Effector memory CD8-positive, alpha-beta T cell (primary cell): ENCODE results near the gene MAP3K5.

ENCODE experiments used
- ATAC-seq: fragments of 150-1000 bp; cut with Tn5 transposase; replicated peaks from 2 replicates; pipeline ENCODE4 v1.10.0; 2021; ENCODE audit warnings: mild to moderate bottlenecking, moderate library complexity
- DNase-seq, 3 experiments: peaks; one replicate each; pipeline ENCODE4 v3.0.0; 2021
- H3K27ac Mint-ChIP-seq, 2 donors: one replicate each; pipeline ENCODE4 v1.8.0; 2022; ENCODE audit warnings: mild to moderate bottlenecking in 2 of 2, mixed read lengths in 2 of 2, moderate library complexity in 2 of 2
- H3K27me3 Mint-ChIP-seq, 2 donors: one replicate each; pipeline ENCODE4 v1.8.0; 2022; ENCODE audit warnings: mixed read lengths in 2 of 2
- H3K36me3 Mint-ChIP-seq: one replicate; pipeline ENCODE4 v1.8.0; 2022; ENCODE audit warnings: mild to moderate bottlenecking, moderate library complexity, mixed read lengths; ENCODE audit not compliant: insufficient read depth
- H3K4me1 Mint-ChIP-seq, 2 donors: one replicate each; pipeline ENCODE4 v1.8.0; 2022; ENCODE audit warnings: low read depth in 2 of 2, mixed read lengths in 2 of 2
- H3K4me3 Mint-ChIP-seq, 2 donors: one replicate each; pipeline ENCODE4 v1.8.0; 2022; ENCODE audit warnings: mild to moderate bottlenecking in 2 of 2, mixed read lengths in 2 of 2, moderate library complexity in 2 of 2
- H3K9me3 Mint-ChIP-seq, 2 donors: one replicate each; pipeline ENCODE4 v1.8.0; 2022; ENCODE audit warnings: mixed read lengths in 2 of 2

MAP3K5 gene

DNA sequence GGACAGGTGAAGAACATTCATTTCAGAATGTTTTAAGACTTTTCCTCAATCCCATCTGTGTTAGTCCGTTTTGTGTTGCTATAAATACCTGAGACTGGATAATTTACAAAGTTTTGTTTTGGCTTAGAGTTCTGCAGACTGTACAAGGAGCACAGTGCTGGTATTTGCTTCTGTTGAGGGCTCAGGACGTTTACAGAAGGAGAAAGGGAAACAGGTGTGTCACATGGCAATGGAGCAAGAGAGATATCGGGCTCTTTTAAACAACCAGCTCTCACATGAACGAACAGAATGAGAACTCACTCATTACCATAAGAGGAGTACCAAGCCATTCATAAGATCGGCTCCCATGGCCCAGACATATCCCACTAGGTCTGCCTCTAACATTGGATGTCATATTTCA is 258.8 kb downstream of the MAP3K5 start:
- Mint-ChIP-seq H3K4me3 (no peak overlapping the region), H3K4me1 (no peaks in the 10 kb centered on the region), H3K9me3 (no peaks in the 10 kb centered on the region), H3K27ac (no peak overlapping the region), H3K36me3 (no peaks in the 10 kb centered on the region), H3K27me3 (peaks cover 21 to 24% of the 10 kb centered on the region in 2 donors)
- ATAC-seq: no peak
- DNase-seq: no peak

DNA sequence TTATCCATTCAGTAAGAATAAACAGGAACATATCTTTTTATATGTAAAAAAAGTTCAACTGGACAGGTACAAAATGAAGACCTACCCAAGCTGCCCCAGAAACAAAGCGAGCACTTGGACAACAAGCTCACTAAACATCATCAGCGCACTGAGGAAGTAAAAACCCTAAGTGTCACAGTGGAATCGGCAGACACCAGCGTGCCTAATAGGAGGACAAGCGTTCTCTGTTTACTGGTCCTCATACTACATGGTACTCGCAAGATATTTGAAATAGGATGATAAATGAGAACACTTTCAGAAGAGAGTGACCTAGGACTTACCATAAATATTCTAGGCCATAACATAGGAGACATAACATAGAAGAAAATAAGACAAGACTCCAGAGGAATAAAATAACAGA is 260.2 kb downstream of the MAP3K5 start:
- no peak overlapping the region for H3K27ac Mint-ChIP-seq
- no peaks in the 10 kb centered on the region for H3K9me3 Mint-ChIP-seq
- ATAC-seq (no peak), DNase-seq (no peak)
- H3K27me3 Mint-ChIP-seq: peaks cover 24 to 29% of the 10 kb centered on the region in 2 donors
- no peaks in the 10 kb centered on the region for H3K4me1 Mint-ChIP-seq
- H3K36me3 Mint-ChIP-seq: no peaks in the 10 kb centered on the region
- no peak overlapping the region for H3K4me3 Mint-ChIP-seq

DNA sequence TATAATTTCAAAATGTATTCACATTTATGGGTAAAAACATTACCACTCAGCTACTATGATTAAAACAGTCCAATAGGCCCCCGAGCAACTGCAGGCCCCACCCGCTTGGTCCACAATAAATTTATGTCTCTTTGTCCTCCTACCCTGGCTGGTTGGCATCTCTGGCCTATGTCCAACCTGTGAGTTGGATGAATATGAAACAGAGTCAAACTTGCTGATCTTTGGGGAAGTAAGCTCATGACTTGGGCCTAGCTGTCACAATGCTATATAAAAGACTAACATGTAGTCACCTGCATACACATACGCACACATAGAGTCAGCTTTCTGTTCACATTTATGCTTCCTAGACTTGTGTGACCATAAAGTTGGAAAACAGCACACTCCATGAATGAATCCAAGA is 262.6 kb downstream of the MAP3K5 start:
- Mint-ChIP-seq H3K27me3 (peaks cover 24 to 42% of the 10 kb centered on the region in 2 donors), H3K9me3 (no peaks in the 10 kb centered on the region), H3K4me3 (no peak overlapping the region), H3K27ac (no peak overlapping the region), H3K4me1 (peaks cover 0 to 5% of the 10 kb centered on the region in 2 donors), H3K36me3 (no peaks in the 10 kb centered on the region)
- ATAC-seq: no peak
- no peak for DNase-seq

DNA sequence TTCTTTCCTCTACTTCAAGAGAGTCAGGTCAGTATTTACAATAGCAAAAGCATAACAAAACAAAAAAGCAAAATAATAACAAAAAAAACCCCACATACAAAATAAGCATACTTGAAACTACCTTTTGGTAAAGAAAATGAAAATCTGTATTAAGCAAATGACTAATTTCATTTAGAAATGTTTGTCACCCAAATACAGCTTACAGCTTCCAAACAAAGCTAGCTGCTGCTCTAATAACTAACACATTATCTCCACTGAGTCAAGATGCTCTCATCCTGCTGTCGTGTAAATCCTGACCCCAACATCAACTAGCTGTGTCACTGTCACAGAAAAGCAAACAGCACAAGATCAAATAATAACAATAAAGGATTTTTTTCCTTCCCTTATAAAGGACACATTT is 263.8 kb downstream of the MAP3K5 start:
- H3K36me3 Mint-ChIP-seq: no peaks in the 10 kb centered on the region
- DNase-seq: no peak
- H3K4me1 Mint-ChIP-seq: peaks cover 0 to 5% of the 10 kb centered on the region in 2 donors
- no peak for ATAC-seq
- no peaks in the 10 kb centered on the region for H3K9me3 Mint-ChIP-seq
- peaks cover 21 to 33% of the 10 kb centered on the region in 2 donors for H3K27me3 Mint-ChIP-seq
- no peak overlapping the region for H3K4me3 Mint-ChIP-seq
- no peak overlapping the region for H3K27ac Mint-ChIP-seq

DNA sequence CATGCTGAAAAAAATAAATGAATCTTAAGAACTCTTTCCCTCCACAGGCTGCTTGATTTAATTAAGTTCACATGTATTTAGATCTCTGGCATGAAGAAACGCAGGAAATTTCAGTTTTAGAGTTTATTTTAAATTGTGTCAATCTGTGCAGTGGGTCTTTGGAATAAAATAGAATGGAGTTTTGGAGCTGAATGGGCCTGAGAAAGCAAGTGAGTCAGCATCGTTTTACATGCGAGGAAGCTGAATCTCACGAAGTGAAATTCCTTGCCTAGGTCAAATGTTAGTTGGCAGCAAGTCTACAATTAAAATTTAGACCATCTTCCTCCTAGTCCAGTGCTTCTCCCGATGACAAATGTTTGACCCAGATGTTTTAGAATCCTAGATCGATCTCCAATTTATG is 264.4 kb downstream of the MAP3K5 start:
- Mint-ChIP-seq H3K27me3 (peaks cover 14 to 28% of the 10 kb centered on the region in 2 donors), H3K27ac (no peak overlapping the region), H3K9me3 (no peaks in the 10 kb centered on the region), H3K4me3 (no peak overlapping the region), H3K4me1 (peaks cover 0 to 5% of the 10 kb centered on the region in 2 donors), H3K36me3 (no peaks in the 10 kb centered on the region)
- DNase-seq (no peak), ATAC-seq (no peak)

DNA sequence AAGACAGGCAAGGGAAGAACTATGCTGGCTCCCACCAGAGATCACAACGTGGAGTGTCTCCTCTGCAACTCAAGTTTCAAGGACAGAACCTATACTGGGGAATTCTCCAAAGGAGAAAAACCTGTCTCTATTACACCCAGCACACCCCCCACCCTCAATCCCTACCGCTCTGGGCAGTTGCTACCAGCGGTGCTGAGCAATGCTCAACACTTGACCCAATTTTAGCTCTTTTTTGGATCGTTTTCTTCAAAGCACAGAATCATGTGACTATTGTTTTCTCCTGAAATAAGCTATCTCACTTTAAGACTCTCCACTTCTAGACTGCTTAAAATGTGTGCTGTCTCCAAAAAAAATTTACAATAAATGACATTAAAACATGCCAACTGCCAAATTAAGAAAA is 265.3 kb downstream of the MAP3K5 start:
- Mint-ChIP-seq H3K36me3 (no peaks in the 10 kb centered on the region), H3K4me1 (peaks cover 0 to 5% of the 10 kb centered on the region in 2 donors), H3K27ac (no peak overlapping the region), H3K9me3 (no peaks in the 10 kb centered on the region), H3K4me3 (no peak overlapping the region), H3K27me3 (peaks cover 8 to 28% of the 10 kb centered on the region in 2 donors)
- DNase-seq (no peak), ATAC-seq (no peak)

DNA sequence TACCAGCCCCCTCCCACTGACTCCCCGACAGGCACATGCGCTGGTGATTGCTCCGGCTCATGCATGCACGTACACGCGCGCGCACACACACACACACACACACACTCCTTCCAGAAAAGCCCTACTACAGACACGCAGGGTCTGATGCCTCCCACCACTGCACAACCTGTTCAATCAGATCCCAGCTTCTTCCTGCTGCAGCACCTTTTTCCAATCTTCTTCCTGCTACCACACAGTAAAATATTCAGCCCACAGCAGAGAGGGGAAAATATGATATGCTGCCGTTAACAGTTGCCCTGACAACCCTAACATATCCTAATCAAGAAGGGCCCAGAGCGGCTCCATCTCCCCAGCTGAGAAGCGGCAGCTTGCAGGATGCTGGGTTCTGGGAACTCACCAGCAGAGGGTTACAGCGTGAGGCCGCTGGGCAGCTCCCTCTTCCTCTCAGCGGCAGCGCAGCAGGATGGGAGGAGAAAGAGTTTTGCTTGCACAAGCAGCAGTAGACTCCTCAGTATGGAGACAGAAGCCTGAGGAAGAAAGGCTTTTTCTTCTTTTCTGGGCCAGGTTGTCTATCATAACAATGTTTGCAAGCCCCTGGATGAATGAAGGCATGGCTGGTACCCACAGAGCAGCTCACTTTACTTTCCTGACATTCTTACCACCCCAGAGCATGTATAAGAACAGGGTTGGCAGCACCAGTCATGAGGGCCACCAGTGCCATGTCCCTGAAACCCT is 265.9 kb downstream of the MAP3K5 start:
- H3K9me3 Mint-ChIP-seq: no peaks in the 10 kb centered on the region
- peaks cover 3 to 28% of the 10 kb centered on the region in 2 donors for H3K27me3 Mint-ChIP-seq
- peak overlapping the region in 1 of 2 donors; percentile 45 for H3K27ac Mint-ChIP-seq

DNA sequence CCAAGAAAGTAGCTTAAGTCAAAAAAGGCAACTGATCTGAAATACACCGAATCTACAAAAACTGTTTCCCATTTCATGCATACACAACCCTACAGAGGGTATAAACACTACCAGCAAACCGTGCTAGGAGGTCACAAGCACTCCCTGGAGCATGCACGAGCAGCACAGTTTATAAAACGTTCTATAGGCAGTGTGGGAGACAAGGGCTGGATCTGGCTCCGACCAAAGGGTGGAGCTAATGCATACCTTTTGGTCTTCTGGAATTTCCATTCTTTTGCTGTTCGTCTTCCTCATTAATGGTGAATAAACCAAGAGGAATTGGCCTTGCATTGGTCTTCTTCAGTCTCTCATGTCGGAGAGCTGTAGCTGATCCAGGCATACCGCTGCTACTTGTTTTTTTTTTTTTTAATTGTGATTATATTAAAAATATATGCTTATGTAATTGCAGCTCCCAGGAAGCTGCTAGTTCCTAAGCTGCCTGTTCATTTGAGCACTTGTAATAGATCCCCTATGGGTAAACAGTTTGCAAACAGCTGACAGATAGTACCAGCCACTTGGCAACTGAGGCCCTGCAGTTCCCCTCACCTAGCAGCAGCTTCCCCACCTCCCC is 266.6 kb downstream of the MAP3K5 start:
- ATAC-seq: no peak
- peak overlapping the region in 1 of 2 donors; percentile 2 for H3K4me3 Mint-ChIP-seq

More for the DNA sequence above, 265.9 kb downstream of the MAP3K5 start:
- DNase-seq: no peak
- Mint-ChIP-seq H3K4me3 (peak overlapping the region in 1 of 2 donors; percentile 2), H3K36me3 (no peaks in the 10 kb centered on the region), H3K4me1 (peaks cover 0 to 5% of the 10 kb centered on the region in 2 donors)
- peak; percentile 51 for ATAC-seq

DNA sequence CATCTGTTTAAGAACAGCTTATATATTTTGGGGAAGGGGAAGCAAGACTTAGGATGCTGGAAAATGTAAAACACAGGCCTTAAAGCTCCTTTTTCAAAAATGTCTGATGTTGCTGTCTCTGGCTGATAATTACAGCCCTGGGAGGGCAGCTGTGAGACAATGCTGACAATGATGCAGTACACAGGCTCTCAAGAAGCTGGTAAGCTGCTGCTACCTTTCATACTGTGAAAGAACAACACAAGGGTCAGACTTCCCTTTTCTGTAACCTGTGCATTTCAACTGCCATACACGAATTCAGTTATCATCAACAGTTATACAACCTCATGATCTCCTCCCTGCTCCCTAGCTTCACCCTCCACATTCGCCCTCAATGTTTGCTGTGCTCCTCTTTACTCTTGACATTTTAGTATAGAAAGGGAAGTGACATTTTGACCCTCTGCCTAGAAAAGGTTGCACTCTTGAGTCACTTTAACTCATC is 267.3 kb downstream of the MAP3K5 start:
- Mint-ChIP-seq H3K9me3 (no peaks in the 10 kb centered on the region), H3K4me1 (peaks cover 0 to 5% of the 10 kb centered on the region in 2 donors), H3K27ac (no peak overlapping the region), H3K27me3 (peaks cover 8 to 35% of the 10 kb centered on the region in 2 donors), H3K36me3 (no peaks in the 10 kb centered on the region), H3K4me3 (no peak overlapping the region)
- no peak for ATAC-seq
- DNase-seq: no peak

More for the DNA sequence above, 266.6 kb downstream of the MAP3K5 start:
- H3K9me3 Mint-ChIP-seq: no peaks in the 10 kb centered on the region
- DNase-seq: no peak
- peaks cover under 1 to 30% of the 10 kb centered on the region in 2 donors for H3K27me3 Mint-ChIP-seq
- H3K36me3 Mint-ChIP-seq: no peaks in the 10 kb centered on the region
- H3K27ac Mint-ChIP-seq: peak overlapping the region in 1 of 2 donors; percentile 45
- H3K4me1 Mint-ChIP-seq: peaks cover 0 to 5% of the 10 kb centered on the region in 2 donors

DNA sequence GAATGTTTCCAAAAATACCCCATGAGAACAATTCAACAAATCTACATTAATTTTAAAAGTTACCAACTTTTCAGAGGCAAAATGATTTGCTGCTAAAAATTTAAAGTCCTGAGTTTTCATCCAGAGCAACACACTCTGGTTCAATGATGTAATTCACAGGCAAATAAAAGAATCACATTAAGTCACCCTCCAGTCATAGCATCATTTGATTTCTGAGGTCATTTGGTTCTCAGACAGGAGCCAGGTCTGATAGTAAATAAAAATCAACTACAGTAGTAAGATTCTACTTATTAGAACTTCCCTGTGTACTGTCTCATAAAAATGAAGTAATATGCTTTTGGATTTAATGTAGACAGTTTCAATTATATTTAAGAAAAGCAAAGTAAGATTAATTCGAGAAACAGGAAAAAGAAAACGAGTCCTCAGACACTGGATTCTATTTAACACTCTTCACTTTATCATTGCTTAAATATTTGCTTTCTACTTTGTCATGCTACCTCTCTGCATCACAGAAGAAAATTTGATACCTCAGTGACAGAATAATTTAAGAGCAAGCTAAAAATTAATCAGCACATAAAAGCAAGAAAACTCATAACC is 267.8 kb downstream of the MAP3K5 start:
- Mint-ChIP-seq H3K36me3 (no peaks in the 10 kb centered on the region), H3K9me3 (no peaks in the 10 kb centered on the region), H3K4me3 (no peak overlapping the region), H3K4me1 (peaks cover 0 to 5% of the 10 kb centered on the region in 2 donors), H3K27me3 (peaks cover 12 to 35% of the 10 kb centered on the region in 2 donors), H3K27ac (no peak overlapping the region)
- no peak for DNase-seq
- no peak for ATAC-seq

DNA sequence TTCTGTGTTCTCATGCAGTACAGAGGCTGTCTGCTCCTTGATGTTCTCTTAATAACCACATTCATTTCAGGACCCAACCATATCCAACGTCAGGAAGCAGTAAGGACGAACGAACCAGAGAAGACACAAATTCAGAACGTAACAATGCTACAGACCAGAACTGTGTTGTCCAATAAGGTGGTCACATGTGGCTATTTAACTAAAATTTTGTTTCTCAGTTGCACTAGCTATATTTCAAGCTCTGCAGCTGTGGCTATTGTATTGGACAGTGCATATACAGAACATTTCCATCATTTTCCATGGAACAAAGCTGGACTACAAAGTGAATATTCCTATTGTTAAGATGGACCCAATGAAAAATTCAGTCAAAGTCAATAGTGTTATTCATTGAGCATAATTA is 269.1 kb downstream of the MAP3K5 start:
- no peak for DNase-seq

DNA sequence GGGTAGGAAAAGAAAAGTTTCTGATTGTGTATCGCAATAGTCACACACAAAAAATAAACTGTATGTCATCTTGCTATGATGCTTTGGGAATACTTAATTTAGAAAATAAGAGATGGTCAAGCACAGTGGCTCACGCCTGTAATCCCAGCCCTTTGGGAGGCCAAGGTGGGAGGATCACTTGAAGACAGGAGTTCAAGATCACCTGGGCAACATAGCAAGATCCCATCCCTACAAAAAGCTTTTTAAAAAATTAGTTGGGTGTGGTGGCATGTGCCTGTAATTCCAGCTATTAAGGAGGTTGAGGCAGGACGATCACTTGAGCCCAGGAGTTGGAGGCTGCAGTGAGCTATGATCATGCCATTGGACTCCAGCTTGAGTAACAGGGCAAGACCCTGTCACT is 269.6 kb downstream of the MAP3K5 start:
- DNase-seq (no peak), ATAC-seq (no peak)
- peaks cover 16 to 30% of the 10 kb centered on the region in 2 donors for H3K27me3 Mint-ChIP-seq
- H3K9me3 Mint-ChIP-seq: no peaks in the 10 kb centered on the region
- no peak overlapping the region for H3K4me3 Mint-ChIP-seq
- H3K27ac Mint-ChIP-seq: no peak overlapping the region
- H3K36me3 Mint-ChIP-seq: no peaks in the 10 kb centered on the region
- H3K4me1 Mint-ChIP-seq: peaks cover 0 to 5% of the 10 kb centered on the region in 2 donors

More for the DNA sequence above, 269.1 kb downstream of the MAP3K5 start:
- Mint-ChIP-seq H3K4me1 (peaks cover 0 to 5% of the 10 kb centered on the region in 2 donors), H3K27ac (no peak overlapping the region), H3K36me3 (no peaks in the 10 kb centered on the region), H3K4me3 (no peak overlapping the region), H3K27me3 (peaks cover 16 to 35% of the 10 kb centered on the region in 2 donors), H3K9me3 (no peaks in the 10 kb centered on the region)
- no peak for ATAC-seq

DNA sequence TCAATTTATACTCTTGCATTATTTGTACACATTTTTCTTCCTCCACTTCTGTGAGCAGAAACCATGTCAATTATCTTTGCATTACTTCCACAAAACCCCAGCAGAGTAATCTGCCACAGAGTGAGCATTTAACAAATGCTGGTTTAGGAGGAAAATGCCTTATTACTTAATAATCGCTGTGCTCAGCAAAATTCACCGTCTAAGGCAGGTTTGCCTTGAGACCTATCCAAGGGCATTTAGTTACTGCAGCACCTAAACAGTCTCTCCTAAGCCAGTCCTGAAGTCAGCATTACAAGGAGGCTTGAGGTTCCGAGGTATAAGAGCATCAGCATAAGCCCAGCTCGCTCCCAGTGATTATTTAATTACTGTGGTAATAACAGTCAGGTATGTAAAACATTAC is 270.4 kb downstream of the MAP3K5 start:
- DNase-seq: no peak
- no peaks in the 10 kb centered on the region for H3K36me3 Mint-ChIP-seq
- H3K9me3 Mint-ChIP-seq: no peaks in the 10 kb centered on the region
- no peak for ATAC-seq
- H3K4me1 Mint-ChIP-seq: peaks cover 0 to 5% of the 10 kb centered on the region in 2 donors
- H3K4me3 Mint-ChIP-seq: no peak overlapping the region
- no peak overlapping the region for H3K27ac Mint-ChIP-seq
- peaks cover 16 to 29% of the 10 kb centered on the region in 2 donors for H3K27me3 Mint-ChIP-seq
